Activated CD8-positive, alpha-beta memory T cell treated with anti-CD3 and anti-CD28 coated beads, Interleukin-2, amount 50 U/mL, for 24 hours (primary cell): Measurements from ENCODE around the gene CAVIN4.

ENCODE experiments used
- DNase-seq: peaks from one replicate; pipeline ENCODE4 v3.0.0-alpha.2; 2020; ENCODE audit errors: extremely low read depth

The CAVIN4 gene

GRCh38 chr9:100590481-100590880 lies 12.6 kb downstream of the CAVIN4 start:
- no peak for DNase-seq

GRCh38 chr9:100591139-100591538 lies 13.3 kb downstream of the CAVIN4 start:
- no peak for DNase-seq

GRCh38 chr9:100591639-100592412 lies 13.9 kb downstream of the CAVIN4 start:
- no peak for DNase-seq

- DNase-seq, result no peak
Measured at GRCh38 chr9:100595391-100596199, 17.7 kb downstream of the CAVIN4 start.

DNA sequence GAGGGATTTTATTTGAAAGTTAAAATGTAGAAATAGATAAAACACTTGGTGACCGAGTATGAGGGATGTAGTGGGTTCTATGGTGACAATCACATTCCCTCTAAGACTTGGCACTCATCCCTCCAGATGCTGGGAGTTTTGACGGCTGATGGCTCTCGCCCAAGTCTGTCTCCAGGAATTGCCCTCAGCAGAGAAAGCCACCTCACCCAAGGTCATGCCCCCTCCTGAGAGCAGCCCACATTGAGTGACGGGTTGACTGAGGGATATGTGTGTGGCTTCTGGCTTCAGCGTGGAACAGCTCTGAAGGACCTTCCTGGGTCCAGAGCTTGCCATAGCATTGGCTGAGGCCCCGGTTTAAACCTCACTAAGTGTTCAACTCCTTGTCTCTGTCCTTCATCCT lies 19.4 kb downstream of the CAVIN4 start:
- no peak for DNase-seq

GRCh38 chr9:100598641-100599145 lies 20.8 kb downstream of the CAVIN4 start:
- DNase-seq, result peak; percentile 56

DNA sequence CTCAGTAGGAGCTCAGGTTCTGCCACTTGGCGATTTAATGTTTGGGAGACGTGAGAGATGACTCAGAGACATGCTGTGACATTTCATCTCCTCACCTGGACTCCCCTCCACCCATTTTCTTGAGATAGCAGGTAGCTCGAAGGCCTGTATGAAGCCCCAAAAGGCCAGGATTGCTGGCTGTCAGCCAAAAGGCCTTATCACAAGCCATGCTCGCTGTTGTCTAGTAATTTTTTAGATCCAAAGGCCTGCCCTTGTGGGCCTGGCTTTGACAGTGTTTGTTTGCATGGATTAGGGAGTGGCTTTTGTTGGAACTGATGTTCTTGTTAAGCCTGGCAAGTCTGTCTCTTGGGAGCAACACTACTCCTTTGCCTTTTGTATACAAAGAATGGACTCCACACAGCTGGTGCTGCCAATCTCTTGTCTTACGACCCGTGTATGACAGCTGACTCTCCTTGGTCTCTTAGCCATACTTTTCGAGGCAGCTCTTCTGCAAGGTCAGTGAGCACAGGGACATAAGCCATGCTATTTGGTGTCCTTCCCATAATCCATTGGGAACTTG lies 22.7 kb downstream of the CAVIN4 start:
- no peak for DNase-seq

DNA sequence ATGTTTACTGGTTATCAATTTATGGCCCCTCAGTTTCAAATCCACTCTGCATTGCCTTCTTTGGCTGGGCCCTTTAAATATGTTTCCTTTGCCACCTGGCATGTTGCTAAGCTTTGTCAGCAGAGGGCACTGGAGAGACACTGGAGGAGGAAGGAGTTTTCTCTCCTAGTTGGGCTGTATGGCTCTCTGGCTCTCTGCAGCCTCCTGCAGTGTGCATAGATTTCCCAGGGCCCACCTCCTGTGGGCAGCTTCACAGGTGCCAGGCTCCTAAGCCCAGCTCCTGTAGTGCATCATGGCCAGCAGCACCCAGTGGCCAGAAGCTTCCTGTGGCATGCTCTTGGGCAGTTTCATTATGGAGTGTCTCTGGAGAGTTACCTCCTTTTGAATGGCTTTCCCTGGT lies 23.3 kb downstream of the CAVIN4 start:
- DNase-seq, result no peak

DNA sequence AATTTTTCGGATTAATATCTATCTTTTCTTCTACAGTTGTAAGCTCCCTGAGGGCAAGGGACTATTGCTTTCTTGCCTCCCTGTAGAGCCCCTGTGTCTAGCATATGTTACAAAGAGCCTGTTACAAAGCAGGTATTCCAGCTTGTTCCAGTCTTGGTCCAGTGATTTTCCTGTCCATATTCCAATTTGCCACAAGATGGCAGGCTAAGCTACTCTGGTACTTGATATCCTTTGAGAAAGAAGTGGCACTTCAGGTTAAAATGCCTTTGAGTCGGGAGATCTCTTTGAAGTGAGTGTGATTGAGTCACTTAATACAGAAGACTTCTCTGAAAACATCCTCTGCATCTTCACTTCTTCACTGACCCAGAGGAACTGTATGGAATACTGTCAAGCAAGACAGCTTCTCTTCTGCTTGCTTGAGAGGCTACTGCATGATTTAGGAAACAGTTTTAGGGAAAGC lies 24.5 kb downstream of the CAVIN4 start:
- DNase-seq, result no peak

DNA sequence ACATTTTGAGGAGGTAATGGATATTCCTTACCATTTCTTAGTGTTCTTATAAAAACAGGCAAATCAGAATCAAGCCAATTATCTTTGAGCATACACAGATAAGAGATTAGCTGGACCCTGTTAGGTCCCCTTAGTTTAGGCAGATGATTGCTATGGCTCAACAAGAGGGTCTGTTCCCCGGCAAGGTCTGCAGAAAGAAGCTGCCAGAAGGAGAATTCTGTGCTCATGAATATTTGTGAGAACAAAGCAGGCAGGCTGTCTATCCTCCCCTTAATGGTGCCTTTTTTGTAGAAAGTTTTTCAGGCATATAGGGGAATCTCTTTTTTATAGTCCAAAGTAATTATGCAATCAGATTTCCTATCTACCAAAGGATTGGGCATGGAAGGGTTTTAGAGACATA lies 27.5 kb downstream of the CAVIN4 start:
- DNase-seq, result no peak

GRCh38 chr9:100619194-100619593 lies 41.3 kb downstream of the CAVIN4 start:
- DNase-seq, result no peak

DNA sequence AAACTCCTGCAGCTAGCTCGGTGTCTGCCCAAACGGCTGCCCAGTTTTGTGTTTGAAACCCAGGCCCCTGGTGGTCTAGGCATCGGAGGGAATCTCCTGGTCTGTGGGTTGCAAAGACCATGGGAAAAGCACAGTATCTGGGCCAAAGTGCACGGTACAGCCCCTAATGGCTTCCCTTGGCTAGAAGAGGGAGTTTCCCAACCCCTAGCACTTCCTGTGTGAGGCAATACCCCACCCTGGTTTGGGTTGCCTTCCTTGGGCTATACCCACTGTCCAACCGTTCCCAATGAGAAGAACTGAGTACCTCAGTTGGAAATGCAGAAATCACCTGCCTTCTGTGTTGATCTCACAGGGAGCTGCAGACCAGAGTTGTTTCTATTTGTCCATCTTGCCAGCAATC lies 41.8 kb downstream of the CAVIN4 start:
- no peak for DNase-seq

DNA sequence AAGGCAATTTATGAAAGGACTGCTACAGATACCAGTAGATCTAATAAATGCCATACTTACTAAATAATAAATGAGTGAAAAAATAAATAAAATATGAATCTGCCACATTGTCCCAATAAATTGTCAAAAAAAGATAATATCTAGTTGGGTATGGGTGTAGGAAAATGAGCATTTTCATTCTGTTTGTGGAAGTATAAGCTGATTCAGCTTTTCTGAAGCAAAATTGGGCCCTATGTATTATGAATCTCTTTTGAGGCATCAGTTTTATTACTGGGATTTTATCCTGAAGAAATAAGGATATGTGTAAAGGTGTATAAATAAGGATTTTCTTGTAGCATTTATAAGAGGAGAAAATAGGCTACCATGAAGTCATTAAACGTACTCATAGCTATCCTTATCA lies 46.1 kb downstream of the CAVIN4 start:
- DNase-seq, result no peak

DNA sequence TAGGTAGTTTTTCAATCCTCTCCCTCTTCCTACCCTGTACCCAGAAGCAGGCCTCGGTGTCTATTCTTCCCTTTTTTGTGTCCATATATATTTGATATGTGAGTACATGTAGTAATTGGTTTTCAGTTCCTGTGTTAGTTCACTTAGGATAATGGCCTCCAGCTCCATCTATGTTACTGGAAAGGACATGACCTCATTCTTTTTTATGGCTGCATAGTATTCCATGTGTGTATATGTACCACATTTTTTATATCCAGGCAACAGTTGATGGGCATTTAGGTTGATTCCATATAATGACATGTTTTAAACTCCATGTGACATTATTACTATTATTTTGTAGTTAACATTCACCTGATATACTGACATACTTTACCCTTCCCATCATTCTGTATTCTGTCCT lies 49.1 kb downstream of the CAVIN4 start:
- no peak for DNase-seq

DNA sequence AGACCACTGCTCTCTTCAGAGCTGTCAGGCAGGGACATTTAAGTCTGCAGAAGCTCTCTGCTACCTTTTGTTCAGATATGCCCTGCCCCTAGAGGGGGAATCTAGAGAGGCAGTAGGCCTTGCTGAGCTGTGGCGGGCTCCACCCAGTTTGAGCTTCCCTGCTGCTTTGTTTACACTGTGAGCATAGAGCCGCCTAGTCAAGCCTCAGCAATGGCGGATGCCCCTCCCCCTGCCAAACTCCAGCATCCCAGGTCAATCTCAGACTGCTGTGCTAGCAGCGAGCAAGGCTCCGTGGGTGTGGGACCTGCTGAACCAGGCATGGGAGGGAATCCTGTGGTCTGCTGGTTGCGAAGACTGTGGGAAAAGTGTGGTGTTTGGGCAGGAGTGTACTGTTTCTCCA lies 59.9 kb downstream of the CAVIN4 start:
- DNase-seq, result no peak
